Stimulated activated CD4-positive, alpha-beta T cell treated with anti-CD3 and anti-CD28 coated beads, Interleukin-4, amount 100 ng/mL, for 48 hours (primary cell): ENCODE data around the gene THADA.

ENCODE experiments used
- DNase-seq, 2 donors: peaks; one replicate each; pipeline ENCODE4 v3.0.0-alpha.2; 2020; ENCODE audit warnings: low read depth in 2 of 2

Gene THADA

DNA sequence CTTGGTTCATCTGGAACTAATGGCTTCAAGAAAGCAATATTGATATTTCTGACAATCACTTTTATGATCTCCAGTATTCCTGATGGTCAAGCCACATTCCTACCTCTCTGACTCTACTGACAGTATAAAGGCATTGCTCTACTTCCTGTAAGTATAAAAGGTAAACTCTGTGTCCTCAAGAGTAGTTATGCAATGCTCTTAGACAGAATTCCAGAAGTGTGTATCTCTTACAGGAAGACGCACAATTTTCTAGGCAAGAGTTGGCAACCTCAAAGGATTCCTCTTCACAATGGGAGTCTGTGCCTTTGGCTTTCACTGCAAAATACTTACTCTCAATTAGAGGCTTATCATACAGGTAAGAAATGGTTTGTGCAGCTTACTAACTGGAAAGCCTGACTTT lies 100.1 kb downstream of the THADA start:
- no peak for DNase-seq

DNA sequence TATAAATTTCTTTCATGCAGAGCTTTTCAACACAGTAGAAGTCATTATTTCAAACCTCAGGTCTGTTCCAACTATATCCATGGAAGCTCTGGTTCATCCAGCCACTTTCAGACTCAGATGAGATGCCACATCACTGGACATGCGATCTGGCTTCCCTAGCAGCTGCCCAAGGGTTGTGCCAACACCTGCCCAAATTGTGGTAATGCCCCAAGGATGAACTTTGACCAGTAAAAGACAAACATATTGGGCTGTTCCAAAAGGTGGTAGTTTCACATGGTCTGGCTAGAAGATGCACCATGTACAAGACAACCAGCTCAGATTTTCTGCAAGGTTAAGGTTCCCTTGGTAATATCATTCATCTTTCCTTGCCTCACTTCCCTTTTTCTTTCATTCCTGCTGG lies 101.9 kb downstream of the THADA start:
- DNase-seq, result no peak

DNA sequence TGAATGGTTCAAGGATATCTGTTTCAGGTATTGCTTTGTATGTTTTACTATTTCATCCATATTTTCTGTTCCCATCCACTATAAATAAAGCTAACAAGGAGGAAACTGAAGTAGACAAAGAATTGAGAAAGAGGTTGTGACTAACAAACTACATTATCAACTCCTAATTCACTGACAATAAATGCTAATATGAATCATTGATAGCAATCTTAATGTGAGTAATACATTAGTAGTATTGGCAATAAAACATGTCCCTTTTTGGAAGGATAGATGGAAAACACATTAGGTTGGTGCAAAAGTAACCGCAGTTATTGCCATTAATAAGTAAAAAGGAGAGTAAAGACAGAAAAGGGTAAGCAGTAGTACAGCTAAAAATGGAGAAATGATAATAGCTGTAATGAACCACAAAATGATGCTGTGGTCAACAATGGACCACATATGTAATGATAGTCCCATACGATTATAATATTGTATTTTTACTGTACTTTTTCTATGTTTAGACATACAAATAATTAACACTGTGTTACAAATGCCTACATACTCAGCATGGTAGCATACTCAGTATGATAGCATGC lies 104.7 kb downstream of the THADA start:
- DNase-seq, result no peak

GRCh38 chr2:43490252-43490786 lies 105.5 kb downstream of the THADA start:
- no peak for DNase-seq

DNA sequence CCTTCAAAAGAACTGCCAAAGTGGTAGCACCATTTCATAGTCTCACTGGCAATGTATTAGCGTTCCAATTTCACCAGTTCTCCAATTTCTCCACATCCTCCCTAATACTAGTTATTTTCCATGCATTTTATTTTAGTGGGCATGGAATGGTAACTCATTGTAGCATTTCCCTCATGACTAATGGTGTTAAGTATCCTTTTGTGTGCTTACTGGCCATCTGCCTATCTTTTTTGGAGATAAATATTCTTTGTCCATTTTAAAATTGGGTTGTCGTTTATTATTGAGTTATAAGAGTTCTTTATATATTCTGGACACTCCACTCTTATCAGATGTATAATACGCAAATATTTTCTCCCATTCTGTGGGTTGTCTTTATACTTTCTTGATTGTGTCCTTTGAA lies 107.1 kb downstream of the THADA start:
- DNase-seq, result no peak

DNA sequence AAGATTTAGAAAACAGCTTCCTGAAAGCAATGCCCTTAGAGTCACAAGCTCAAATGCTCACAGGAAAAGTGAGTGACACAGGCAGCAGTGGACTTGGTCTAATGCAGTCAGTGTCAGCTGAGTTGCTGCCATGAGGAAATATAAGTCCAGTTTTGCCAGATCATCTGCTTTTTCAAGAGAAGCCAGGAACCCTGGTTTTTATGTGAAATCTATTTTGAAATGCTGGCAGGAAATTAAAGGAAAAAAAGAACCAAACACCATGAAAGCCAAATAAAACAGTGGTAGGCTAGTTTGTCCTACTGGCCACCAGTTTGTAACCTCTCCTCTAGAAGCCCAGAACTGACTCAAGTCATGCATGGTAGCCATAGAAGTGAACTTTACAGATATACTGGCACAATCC lies 109.2 kb downstream of the THADA start:
- DNase-seq, result no peak

DNA sequence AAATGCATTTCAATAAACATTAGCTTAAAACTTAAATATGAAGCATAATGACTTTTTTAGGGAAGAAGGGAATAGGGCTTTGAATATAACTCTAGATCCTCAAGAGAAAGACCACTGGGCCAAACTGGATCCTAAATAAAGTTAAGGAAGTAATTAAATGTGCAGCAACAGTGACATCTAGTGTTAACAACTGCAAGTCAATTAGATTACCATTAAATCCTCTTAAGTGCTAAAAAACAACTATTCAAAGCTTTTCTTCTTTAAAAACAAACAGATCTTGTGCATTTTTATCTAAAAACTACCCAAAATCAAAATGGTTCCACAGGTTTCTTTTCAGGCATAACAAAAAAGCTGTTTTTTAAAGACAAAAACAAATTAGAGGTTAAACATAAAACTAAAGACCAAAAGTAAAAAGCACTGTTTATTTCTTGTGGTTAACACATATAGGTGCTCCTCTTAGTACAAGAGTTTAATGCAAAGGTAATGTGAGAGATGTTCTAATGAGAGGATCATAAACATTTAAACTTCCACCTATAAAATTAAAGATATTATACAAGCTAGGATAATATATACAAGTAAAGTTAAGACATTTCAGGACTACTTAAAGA lies 111.4 kb downstream of the THADA start:
- DNase-seq, result no peak

GRCh38 chr2:43482961-43483360 lies 112.9 kb downstream of the THADA start:
- no peak for DNase-seq

DNA sequence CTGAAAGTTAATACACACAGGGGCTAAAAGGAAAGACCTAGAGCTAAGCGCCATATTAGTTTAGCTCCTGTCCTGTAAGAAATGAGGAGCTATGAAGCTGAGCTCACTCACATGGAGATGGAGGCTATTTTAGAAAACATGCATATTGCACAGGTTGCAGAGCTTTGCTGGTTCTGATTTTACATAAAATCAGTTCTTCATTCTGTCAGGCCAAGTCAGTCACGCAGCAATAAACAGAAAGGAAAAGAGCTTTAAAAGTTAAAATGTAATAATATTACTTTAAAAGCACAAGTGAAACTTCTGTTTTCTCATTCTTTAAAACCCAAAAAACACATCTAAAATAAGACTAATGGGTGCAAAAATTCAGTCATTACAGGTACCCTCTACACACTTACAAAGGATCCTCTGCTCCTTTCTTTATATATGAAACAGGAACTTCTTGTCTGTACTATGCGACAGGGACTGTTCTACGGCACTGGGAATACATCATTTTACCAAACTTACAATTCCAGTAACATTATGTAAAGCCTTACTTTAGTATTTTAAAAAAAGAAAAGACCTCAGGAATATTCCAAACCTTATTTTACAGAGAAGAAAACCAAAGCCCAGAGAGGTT lies 113.8 kb downstream of the THADA start:
- DNase-seq, result no peak

DNA sequence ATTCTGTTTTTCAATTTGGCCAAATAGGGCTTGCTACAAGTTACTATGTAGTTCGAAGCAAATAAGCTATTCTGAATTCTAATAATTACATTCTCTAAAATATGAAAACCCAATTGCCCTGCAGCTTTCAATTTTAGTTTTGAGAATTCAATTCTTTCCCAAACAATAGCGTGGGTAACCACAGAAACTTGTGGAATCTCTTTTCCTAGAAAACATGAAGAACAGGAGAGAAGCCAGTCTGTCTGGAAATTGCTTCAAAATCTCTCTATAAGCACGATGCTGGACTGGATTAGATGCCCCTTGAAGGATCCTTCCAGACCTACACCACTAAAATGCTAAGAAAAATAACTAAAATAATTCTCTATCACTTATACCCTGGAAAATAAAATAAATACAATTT lies 115.0 kb downstream of the THADA start:
- DNase-seq, result no peak

DNA sequence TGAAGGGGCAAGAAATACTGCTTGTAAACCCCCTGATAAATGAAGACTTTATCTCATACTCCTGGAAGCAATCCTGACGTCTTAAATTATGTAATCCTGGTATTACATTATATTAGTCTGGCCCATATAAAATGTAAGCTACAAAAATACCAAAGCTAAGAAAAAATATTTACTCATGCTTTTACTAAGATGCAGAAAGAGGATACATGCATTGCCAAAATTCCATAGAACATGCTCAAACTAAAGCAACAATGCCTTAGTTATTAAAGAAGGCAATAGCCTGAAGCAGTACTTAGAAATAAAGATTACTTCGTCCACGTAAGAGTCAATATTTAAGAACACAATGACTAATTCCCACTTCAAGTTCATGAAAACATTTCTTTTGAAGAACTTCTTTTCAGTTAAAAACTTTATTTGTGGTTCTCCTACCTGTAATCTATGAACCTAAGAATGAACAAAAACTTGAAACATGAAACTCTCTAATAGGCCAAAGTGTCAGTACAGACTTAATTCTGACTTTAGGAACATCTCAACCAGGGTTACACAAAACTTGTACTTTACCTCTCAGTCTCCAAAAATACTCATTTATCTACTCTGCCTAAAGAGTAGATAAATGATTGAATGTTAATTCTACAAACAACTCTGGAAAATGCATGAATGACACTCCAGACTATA lies 117.3 kb downstream of the THADA start:
- no peak for DNase-seq

GRCh38 chr2:43475922-43476321 lies 119.9 kb downstream of the THADA start:
- DNase-seq, result no peak

DNA sequence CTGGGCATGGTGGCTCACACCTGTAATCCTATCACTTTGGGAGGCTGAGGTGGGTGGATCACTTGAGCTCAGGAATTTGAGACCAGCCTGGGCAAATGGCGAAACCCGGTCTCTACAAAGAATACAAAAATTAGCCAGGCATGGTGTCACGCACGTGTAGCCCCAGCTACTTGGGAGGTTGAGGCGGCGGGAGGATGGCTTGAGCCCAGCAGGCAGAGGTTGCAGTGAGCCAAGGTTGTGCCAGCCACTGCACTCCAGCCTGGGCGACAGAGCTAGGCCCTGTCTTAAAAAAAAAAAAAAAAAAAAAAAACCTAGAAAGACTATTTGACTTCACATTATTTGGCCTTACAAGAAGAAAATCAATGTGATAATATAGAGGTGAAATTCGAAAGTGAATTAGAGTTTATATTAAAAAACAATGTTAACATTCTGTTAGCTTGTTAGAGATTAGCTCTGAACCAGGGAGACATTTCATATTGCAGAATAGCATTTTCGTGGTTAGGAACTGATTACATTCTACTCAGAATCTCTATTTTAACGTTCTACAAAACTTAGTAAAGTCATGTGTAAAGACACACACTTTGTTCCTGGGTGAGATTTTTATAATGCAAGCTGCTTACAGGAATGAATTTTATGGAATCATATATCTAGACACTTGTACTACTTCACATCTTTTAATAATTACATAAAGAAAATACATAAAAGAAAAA lies 120.5 kb downstream of the THADA start:
- DNase-seq, result no peak

DNA sequence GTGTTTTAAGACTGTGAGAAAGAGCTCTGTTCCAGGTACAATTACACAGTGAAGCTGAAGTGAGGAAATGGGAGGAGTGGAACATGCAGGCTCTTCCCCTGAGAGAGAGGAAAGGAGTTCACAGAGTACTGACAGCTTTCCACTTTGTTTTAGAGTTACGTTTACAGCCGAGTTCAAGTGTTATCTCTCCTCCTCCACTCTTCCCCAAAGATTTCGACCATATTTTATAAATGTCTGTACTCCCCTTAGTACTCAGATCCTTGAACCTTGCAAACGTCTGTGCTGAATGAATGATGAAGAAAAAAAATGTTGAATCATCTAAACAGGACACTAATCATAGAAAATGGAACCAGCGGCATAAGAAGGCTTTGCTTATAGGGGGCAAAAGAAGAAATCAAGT lies 121.6 kb downstream of the THADA start:
- DNase-seq, result no peak

DNA sequence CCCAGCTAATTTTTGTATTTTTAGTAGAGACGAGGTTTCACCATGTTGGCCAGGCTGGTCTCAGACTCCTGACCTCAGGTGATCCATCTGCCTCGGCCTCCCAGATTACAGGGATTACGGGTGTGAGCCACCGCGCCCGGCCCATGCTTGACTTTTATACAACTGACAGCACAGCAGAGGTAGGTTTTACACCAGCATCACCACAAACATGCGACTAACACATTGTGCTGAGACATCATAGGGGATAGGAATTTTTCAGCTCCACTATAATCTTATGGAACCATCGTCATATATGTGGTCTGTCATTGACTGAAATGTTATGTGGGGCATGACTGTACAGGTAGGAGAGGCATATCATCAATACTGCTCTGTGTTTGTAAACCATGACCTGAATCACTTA lies 122.1 kb downstream of the THADA start:
- DNase-seq, result no peak

DNA sequence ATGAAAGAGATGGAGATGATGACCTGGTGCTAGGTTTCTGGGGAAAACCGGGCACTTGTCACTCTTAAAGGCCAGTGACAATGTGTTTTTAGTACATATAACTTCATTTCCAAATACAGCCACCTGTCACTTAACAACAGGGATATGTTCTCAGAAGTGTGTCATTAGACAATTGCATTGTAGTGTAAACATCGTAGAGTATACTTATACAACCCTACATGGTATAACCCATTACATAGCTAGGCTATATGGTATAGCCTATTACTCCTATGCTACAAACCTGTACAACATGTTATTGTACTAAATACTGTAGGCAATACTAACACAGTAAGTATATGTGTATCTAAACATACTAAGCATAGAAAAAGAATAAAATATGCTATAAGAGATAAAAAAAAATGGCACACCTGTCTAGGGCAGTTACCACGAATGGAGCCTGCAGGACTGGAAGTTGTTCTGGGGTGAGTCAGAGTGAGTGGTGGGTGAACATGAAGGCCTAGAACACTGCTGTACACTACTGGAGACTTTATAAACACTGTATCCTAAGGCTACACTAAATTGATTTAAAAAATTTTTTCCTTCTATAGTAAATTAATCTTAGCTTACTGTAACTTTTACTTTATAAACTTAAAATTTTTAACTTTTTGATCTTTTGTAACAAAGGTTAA lies 123.2 kb downstream of the THADA start:
- DNase-seq, result no peak

DNA sequence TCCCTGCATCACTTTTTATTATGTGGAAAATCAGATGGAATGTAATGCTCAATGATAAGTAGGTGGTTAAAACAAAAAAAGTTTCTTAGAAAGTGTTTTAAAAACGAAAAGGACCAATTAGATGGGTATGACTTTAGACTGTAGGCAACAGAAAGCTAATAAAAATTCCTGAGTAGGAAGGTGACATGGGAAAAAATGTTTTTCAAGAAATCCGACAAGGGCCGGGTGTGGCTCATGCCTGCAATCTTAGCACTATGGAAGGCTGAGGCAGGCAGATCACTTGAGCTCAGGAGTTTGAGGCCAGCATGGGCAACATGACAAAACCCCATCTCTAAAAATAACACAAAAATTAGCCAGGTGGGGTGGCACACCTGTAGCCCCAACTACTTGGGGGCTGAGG lies 126.1 kb downstream of the THADA start:
- no peak for DNase-seq

- DNase-seq, result no peak
Measured at GRCh38 chr2:43469094-43469493, 126.7 kb downstream of the THADA start.

- DNase-seq, result no peak
Measured at GRCh38 chr2:43467891-43468290, 127.9 kb downstream of the THADA start.

DNA sequence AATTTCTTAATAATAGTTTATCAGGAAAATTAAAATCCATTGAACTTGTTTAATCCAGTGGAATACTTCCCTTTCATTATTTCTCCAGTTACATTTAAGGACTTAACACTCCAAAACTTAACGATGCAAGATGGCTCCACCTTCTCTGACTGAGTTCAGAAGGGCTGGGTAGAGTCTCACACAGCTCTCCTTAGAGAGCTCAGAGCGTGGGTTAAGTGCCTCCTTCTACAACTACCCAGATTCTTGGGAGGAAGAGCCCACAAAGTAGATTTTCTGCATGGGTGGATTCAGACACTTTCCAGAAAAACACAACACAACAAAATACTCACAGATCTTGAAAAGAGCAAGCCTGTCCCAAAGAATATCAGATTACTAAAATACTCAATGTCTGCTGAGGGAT lies 130.6 kb downstream of the THADA start:
- DNase-seq, result no peak

DNA sequence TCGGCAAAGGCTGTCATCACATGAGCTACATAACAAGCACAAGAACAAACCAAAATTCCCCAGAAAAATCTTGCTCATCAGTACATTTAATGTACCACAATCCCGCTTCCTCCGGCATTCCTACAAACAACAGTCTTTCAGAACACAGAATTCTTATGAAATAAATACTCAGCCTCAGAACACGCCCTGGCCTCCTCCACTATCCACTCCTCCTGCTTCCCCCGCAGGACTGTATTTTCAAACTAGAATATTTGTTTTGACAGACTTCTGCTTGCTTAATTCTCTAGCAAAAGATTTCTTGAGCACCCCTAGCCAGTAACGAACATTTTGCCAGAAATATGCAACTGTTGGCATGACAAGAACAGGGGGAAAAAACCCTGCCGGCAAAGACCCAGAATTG lies 131.2 kb downstream of the THADA start:
- no peak for DNase-seq
